ENCODE data around the gene SRRM3.

DNA sequence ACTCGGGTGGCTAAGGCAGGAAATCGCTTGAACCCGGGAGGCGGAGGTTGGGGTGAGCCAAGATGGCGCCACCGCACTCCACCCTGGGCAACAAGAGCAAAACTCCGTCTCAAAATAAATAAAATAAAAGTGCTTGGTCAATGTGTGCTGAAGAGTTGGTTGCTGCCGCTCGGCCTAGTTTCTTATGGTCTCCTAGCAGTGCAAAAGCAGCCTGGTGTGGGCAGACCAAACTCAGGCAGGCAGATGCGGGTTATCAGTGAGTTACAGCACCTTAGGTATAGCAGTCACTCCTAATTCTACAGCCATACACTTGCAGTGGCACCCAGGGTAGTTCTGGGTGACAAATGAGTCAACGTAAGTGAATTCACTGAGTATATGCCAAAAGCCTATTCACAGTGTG lies 123.4 kb downstream of the SRRM3 start:
- TF ChIP-seq POLR2AphosphoS5 (IDR thresholded peaks at IDR 0.05; ENCODE audit: low read depth, low read length) (no peak), CBX3 (IDR thresholded peaks at IDR 0.05; ENCODE audit: low read depth) (no peak), ZBTB33 (IDR thresholded peaks at IDR 0.05; ENCODE audit: extremely low read depth, insufficient replicate concordance, low read length) (no peak), JUND (IDR thresholded peaks at IDR 0.05) (no peak), POLR2A (IDR thresholded peaks at IDR 0.05; ENCODE audit: borderline replicate concordance, extremely low read depth, insufficient read depth, insufficient read length) (no peak), CTCF (IDR thresholded peaks at IDR 0.05 in 2 of 3, conservative IDR thresholded peaks at IDR 0.05 in 1 of 3; ENCODE audit: borderline replicate concordance in 1 of 3, insufficient read depth in 1 of 3, low read depth in 2 of 3, low read length in 2 of 3) (no peak), YY1 (IDR thresholded peaks at IDR 0.05; ENCODE audit: extremely low read depth, insufficient replicate concordance, low read depth, low read length) (no peak), RAD21 (IDR thresholded peaks at IDR 0.05; ENCODE audit: low read depth) (no peak), SIN3A (IDR thresholded peaks at IDR 0.05; ENCODE audit: low read depth) (no peak), EZH2 (IDR thresholded peaks at IDR 0.05) (no peak)
- TF ChIP-seq, protein P1, sequence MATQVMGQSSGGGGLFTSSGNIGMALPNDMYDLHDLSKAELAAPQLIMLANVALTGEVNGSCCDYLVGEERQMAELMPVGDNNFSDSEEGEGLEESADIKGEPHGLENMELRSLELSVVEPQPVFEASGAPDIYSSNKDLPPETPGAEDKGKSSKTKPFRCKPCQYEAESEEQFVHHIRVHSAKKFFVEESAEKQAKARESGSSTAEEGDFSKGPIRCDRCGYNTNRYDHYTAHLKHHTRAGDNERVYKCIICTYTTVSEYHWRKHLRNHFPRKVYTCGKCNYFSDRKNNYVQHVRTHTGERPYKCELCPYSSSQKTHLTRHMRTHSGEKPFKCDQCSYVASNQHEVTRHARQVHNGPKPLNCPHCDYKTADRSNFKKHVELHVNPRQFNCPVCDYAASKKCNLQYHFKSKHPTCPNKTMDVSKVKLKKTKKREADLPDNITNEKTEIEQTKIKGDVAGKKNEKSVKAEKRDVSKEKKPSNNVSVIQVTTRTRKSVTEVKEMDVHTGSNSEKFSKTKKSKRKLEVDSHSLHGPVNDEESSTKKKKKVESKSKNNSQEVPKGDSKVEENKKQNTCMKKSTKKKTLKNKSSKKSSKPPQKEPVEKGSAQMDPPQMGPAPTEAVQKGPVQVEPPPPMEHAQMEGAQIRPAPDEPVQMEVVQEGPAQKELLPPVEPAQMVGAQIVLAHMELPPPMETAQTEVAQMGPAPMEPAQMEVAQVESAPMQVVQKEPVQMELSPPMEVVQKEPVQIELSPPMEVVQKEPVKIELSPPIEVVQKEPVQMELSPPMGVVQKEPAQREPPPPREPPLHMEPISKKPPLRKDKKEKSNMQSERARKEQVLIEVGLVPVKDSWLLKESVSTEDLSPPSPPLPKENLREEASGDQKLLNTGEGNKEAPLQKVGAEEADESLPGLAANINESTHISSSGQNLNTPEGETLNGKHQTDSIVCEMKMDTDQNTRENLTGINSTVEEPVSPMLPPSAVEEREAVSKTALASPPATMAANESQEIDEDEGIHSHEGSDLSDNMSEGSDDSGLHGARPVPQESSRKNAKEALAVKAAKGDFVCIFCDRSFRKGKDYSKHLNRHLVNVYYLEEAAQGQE (IDR thresholded peaks at IDR 0.05; ENCODE audit: low read depth), result no peak

Data from HCT116 (cell line).